Left lung (tissue), 10 donors: Measurements from ENCODE around the gene CTBP1. TPM values are rescaled to one million over a fixed set of nuclear protein-coding genes. Genes with fewer than 3 reads are reported as not detected.

Experiments
- ATAC-seq: fragments of 200-7000 bp; cut with Tn5 transposase; one replicate; pipeline ENCODE4 v1.9.1; 2020; ENCODE audit warnings: moderate library complexity
- DNase-seq, 4 donors: peaks; one replicate each; pipeline ENCODE4 v3.0.0-alpha.2; 2013 to 2020
- H3K27ac ChIP-seq, 2 donors: fragments of 200-600 bp; sonication (generic) in 1 of 2; one replicate each; pipeline versions ENCODE4 v1.5.0 to v1.8.0; 2020 to 2021
- H3K27me3 ChIP-seq, 2 donors: fragments of 200-600 bp; sonication (generic) in 1 of 2; one replicate each; pipeline versions ENCODE4 v1.5.0 to v1.8.0; 2020 to 2021
- H3K36me3 ChIP-seq, 2 donors: fragments of 200-600 bp; sonication (generic) in 1 of 2; one replicate each; pipeline versions ENCODE4 v1.5.0 to v1.8.0; 2020 to 2021
- H3K4me1 ChIP-seq, 2 donors: fragments of 200-600 bp; one replicate each; pipeline ENCODE4 v1.8.0; 2021
- H3K4me3 ChIP-seq, 2 donors: fragments of 200-600 bp; sonication (generic) in 1 of 2; one replicate each; pipeline versions ENCODE4 v1.5.0 to v1.8.0; 2020 to 2021; ENCODE audit warnings: mild to moderate bottlenecking in 1 of 2
- H3K9me3 ChIP-seq, 2 donors: fragments of 200-600 bp; sonication (generic) in 1 of 2; one replicate each; pipeline versions ENCODE4 v1.5.0 to v1.8.0; 2020 to 2021
- intact Hi-C, 2 donors: fragments of 100-400 bp; cut with DNase I; formaldehyde crosslinking; loops; one replicate each; pipeline versions ENCODE4 v1.11.2 to v1.14.2; 2022
- polyA plus RNA-seq, 6 donors: library from polyadenylated mRNA; unstranded; fragments of 120-200 nt; gene quantifications; one replicate each; pipeline ENCODE4 v1.2.1, GENCODE V29; 2013; ENCODE audit not compliant: insufficient read length in 6 of 6
- total RNA-seq, 2 donors: library from RNA; stranded (reverse); fragmentation: NEBNext Ultra II Directional; extraction: Animal tissue kit (Norgen Biotek cat#: 25700); gene quantifications; one replicate each; pipeline ENCODE4 v1.2.1, GENCODE V29; 2021
- TF ChIP-seq, protein P1 (sequence below), 2 donors: fragments of 200-600 bp; sonication (generic) in 1 of 2; IDR thresholded peaks; one replicate each; pipeline versions ENCODE4 v1.5.0 to v1.8.0; 2021; ENCODE audit warnings: antibody characterized with exemption in 2 of 2
- donor health status: DM: no; HTN: yes; CAD: no.
- donor health status: DM: no; HTN: no; CAD: no.

CTBP1 gene
- total and polyA plus RNA-seq, 8 donors: 93.9 to 167 (median 122) TPM

DNA sequence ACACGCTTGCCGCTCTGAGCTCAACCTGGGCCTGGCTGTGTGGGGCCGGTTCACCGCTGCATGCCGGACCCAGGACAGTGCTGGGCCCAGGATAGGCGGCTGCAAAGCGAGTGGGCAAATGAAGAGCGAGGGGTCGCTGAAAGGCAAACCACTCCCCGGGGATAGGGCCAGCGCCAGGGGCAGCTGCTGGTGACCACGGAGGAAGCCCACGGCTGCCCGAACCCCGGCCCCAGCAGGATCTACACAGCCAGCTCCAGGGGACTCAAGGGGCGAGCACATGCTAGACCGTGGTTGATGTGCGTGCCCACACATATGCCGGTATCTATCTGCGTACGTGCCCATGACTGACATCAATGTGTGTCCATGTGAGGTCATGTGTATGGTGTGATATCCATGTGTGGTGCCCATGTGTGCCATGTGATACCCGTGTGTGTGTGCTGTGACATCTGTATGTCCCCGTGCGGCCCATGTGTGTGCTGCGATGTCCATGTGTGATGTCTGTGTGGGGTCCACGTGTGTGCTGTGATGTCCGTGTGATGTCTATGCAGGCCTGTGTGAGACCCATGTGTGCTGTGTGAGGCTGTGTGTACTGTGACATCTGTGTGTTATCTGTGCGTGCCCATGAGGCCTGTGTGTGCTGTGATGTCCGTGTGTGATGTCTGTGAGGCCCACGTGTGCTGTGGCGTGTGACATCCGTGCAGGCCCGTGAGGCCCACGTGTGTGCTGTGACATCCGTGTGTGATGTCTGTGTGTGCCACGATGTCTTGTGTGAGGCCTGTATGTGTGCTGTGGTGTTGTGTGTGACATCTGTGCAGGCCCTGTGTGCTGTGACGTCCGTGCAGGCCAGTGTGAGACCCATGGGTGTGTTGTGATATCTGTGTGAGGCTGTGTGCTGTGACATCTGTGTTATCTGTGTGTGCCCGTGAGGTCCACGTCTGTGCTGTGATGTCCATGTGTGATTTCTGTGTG lies 24.8 kb downstream of the CTBP1 start:
- H3K27me3 ChIP-seq: no peaks in the 10 kb centered on the region
- ATAC-seq (no peak), DNase-seq (no peak)
- peaks cover 0 to 90% of the 10 kb centered on the region in 2 donors for H3K36me3 ChIP-seq
- no peak overlapping the region for H3K4me3 ChIP-seq
- intact Hi-C loops: no loop called here
- TF ChIP-seq, protein P1, sequence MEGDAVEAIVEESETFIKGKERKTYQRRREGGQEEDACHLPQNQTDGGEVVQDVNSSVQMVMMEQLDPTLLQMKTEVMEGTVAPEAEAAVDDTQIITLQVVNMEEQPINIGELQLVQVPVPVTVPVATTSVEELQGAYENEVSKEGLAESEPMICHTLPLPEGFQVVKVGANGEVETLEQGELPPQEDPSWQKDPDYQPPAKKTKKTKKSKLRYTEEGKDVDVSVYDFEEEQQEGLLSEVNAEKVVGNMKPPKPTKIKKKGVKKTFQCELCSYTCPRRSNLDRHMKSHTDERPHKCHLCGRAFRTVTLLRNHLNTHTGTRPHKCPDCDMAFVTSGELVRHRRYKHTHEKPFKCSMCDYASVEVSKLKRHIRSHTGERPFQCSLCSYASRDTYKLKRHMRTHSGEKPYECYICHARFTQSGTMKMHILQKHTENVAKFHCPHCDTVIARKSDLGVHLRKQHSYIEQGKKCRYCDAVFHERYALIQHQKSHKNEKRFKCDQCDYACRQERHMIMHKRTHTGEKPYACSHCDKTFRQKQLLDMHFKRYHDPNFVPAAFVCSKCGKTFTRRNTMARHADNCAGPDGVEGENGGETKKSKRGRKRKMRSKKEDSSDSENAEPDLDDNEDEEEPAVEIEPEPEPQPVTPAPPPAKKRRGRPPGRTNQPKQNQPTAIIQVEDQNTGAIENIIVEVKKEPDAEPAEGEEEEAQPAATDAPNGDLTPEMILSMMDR (IDR thresholded peaks at IDR 0.05): no peak
- no peak overlapping the region for H3K27ac ChIP-seq
- H3K9me3 ChIP-seq: no peaks in the 10 kb centered on the region
- peaks cover 0 to 6% of the 10 kb centered on the region in 2 donors for H3K4me1 ChIP-seq

- peaks cover 0 to 84% of the 10 kb centered on the region in 2 donors for H3K36me3 ChIP-seq
- DNase-seq: no peak
- intact Hi-C loops: no loop called here
- H3K27me3 ChIP-seq: no peaks in the 10 kb centered on the region
- no peak overlapping the region for H3K27ac ChIP-seq
- ATAC-seq: no peak
- H3K9me3 ChIP-seq: no peaks in the 10 kb centered on the region
- peaks cover 0 to 17% of the 10 kb centered on the region in 2 donors for H3K4me1 ChIP-seq
- H3K4me3 ChIP-seq: no peak overlapping the region
- TF ChIP-seq, protein P1 (IDR thresholded peaks at IDR 0.05): no peak
These were observed 25.8 kb downstream of the CTBP1 start for GRCh38 chr4:1222938-1223690.

GRCh38 chr4:1222036-1222789 lies 26.7 kb downstream of the CTBP1 start:
- Histone ChIP-seq H3K9me3 (no peaks in the 10 kb centered on the region), H3K27me3 (no peaks in the 10 kb centered on the region), H3K27ac (no peak overlapping the region), H3K36me3 (peaks cover 0 to 76% of the 10 kb centered on the region in 2 donors), H3K4me1 (peaks cover 0 to 24% of the 10 kb centered on the region in 2 donors), H3K4me3 (no peak overlapping the region)
- no peak for DNase-seq
- intact Hi-C loops: no loop called here
- TF ChIP-seq, protein P1 (IDR thresholded peaks at IDR 0.05): no peak
- no peak for ATAC-seq

- no peaks in the 10 kb centered on the region for H3K27me3 ChIP-seq
- no peaks in the 10 kb centered on the region for H3K9me3 ChIP-seq
- no peak overlapping the region for H3K27ac ChIP-seq
- no peak for ATAC-seq
- intact Hi-C loops: no loop called here
- H3K36me3 ChIP-seq: peaks cover 0 to 76% of the 10 kb centered on the region in 2 donors
- no peak overlapping the region for H3K4me3 ChIP-seq
- DNase-seq: no peak
- H3K4me1 ChIP-seq: peaks cover 3 to 33% of the 10 kb centered on the region in 2 donors
- TF ChIP-seq, protein P1 (IDR thresholded peaks at IDR 0.05): no peak
These were observed 27.6 kb downstream of the CTBP1 start for GRCh38 chr4:1221155-1221870.
